NCI-H1092 (cell line): ENCODE data around the gene WDFY2.
A peak's percentile ranks its signal among the peaks of the same experiment; 100 is the strongest.

Experiments used
- DNase-seq: peaks from one replicate; lab custom pipeline; 2025; lab: John Stamatoyannopoulos, UW

The WDFY2 gene

DNA sequence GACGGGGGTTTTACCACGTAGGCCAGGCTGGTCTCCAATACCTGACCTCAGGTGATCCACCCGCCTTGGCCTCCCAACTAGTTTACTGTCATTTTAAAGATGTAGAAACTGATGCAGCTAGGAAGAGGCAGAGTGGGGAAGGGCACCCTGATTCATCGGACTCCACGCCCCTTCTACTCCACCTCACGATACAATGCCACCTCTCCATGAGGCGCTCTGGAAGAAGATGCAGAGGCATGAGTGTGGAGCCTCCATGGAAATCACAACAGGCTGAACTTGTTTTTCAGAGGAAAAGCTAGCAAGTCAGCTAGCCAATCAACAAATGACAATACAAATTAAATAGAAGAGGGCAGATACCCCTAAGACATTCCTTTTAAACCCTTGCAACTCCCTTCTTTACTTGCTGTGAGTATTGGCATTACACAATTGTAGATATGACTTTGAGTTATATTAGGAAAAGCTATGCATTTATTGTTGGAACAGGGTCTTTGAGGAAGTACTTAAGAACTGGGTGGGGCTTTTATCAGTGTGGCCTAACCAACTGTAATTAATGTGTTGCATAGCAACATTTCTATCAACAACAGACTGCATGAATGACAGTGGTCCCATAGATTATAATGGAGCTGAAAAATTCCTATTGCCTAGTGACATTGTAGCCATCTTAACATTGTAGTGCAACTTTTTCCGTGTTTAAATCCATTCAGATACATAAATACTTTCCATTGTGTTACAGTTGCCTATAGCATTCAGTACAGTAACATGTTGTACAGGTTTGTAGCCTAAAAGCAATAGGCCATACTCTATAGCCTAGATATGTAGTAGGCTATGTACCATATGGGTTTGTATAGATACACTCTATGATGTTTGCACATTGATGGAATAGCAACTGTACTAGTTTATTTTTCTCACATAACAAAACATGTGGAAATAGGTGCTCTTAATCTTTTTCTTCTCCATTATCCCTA, 17.6 kb downstream of the WDFY2 start:
- DNase-seq = no peak

DNA sequence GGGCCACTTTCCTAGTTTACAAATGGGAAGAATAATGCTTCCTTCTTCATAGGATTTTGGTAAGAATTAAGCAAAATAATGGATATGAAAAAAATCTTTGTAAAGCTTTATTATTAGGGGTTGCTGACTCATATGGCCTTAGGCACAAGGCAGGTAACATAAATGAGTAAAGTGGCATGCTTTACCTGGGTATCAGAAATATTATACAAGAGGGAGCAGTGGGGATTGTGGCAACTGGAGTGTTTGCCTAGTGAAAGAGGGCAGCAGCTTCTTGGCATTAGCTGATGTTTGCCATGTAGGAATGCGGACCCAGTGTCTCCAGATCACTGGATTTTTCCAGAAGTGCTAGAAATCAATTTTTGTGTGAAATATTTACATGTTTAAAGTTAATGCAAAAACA, 19.5 kb downstream of the WDFY2 start:
- no peak for DNase-seq

DNA sequence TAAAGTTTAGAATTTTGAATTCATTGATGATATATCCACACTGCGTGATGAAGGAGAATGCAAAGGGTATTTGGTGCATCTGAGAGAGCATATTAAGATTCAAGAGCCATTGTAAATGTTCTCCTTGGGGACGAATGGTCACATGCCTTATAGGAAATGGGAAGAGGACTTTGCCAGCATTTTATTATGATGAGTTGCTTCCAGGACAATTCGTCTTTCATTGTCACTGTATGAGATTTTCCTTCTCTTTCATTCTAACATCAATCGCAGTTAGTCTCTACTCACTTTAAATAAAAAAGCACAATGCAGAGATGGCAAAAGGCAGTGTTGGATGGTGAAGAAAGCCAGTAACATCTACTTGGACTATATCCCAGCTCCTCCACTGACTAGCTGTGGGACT, 21.4 kb downstream of the WDFY2 start:
- DNase-seq = no peak

DNA sequence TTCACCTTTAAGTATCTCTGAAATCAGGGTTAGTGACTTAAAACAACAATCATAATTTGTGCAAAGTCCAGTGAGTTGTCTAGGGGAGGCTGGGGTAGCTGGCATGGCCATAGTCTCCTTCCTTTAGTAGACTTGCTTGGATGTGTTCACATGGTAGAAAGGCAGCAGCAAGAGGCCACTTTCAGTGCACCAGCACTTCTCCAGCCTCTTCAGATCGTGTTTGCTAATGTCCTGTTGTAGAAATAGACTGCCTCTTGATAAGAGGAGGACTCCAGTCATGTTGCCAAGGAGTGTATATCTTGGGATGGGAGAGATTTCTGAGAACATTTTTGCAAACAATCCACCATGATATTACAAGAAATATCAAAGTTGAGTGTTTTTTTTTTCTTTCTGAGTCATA, 22.9 kb downstream of the WDFY2 start:
- no peak for DNase-seq

DNA sequence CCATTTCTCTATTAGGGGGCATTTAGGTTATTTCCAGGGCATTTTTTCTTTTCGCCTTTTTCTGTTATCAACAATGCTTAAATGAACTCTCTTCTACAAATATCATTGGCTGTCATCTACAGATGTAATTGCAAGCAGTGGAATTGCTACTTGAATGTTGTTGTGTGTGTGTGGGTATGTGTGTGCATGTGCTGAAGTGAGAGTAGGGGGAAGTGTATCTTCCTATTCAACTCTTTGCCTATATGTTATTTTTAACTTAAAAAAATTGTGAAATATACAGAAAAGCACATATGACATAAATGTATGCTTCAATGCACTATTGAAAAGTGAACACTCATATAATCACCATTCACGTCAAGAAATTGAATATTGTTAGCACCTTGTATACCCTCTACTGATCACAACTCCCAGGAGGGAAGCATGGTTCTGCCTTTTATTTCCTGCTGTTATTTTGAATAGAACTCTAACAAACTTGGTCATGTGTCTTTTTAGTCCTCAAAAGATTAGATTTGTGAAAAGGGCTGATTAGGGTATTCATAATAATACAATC, 24.7 kb downstream of the WDFY2 start:
- no peak for DNase-seq

DNA sequence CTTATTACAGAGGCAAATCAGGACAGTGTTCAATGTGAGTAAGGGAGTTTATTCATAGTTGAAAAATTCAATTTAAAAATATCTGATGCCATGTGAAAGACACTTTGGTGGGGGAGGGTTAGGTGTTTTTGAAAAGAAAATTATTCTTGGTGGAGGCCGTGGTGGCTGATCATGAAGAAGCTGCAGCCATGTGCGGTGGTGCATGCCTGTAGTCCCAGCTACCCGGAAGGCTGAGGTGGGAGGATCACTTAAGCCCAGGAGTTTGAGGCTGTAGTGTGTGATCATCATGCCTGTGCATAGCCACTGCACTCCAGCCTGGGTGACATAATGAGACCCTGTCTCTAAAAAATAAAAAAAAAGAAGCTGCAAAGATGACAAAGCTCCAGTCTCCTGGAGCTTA, 28.6 kb downstream of the WDFY2 start:
- DNase-seq = no peak

DNA sequence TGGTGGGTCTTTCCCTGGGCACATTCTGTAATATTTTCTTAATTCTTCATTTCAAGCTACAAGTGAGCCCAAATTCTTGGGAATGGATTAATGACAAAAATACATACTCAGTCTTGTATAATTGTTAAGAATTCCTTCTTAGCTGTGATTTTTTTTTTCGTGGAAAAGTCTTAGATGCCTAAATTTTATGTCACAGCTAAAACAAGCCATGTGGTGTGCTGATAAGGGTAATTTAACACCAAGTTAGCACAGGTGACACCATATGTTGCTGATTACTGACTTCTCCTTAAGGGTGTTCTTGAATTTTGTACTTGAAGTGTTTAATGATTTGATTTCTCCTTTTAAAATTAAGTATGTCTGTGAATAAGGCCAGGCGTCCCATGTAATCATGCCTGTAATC, 29.3 kb downstream of the WDFY2 start:
- no peak for DNase-seq

DNA sequence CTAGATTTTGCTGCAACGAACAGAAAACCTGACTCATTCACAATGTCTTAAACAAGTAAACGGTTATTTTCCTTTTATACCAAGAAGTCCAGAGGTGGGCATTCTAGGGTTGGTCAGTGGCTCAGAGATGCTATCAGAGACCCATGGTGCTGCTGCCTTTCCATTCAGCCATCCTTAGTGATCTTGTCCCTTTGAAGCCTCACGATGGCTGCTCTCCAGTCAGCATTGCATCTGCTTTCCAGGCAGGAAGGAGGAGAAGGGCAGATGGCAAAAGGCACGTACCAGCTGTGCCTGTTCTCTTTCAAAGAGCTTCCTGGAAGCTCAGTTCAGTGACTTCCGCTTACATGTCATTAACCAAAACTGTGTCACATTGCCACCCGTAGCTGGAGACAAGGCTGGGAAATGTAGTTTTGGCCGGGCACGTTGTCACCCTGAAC, 30.1 kb downstream of the WDFY2 start:
- DNase-seq = peak; percentile 46

DNA sequence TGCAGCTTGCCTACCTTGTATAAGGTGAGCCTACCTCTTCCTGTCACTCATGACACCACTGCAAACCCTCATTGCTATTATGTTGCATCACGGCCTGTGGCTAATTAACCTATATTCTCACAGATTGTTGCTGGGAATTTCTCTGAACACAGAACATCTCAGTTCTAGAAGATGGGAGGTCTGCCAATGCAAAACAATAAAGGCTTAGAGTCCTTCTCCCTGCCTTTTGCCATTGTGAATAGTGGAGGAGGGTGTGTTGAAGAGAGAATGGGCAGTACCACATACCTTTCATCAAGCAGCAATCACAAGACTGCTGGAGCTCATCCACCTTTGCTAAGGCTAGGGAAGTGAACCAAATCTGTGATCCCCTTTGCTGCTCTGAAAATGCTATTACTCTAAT, 34.4 kb downstream of the WDFY2 start:
- no peak for DNase-seq

DNA sequence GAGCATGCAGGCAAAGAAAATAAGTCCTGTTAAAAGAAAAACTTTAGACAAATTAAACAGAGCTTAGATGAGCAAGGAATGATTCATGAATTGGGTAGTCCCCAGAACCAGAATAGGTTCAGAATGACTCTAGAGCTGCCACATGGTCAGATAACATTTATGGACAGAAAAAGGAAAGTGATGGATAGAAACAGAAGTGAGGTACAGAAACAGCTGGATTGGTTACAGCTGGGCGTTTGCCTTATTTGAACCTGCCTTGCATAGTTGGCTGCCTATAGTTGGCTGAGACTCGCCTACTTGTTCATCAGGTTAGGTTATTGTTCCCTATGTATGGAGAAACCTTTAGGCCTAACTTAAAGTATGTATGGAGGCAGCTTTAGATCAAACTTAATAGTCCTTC, 35.4 kb downstream of the WDFY2 start:
- no peak for DNase-seq

DNA sequence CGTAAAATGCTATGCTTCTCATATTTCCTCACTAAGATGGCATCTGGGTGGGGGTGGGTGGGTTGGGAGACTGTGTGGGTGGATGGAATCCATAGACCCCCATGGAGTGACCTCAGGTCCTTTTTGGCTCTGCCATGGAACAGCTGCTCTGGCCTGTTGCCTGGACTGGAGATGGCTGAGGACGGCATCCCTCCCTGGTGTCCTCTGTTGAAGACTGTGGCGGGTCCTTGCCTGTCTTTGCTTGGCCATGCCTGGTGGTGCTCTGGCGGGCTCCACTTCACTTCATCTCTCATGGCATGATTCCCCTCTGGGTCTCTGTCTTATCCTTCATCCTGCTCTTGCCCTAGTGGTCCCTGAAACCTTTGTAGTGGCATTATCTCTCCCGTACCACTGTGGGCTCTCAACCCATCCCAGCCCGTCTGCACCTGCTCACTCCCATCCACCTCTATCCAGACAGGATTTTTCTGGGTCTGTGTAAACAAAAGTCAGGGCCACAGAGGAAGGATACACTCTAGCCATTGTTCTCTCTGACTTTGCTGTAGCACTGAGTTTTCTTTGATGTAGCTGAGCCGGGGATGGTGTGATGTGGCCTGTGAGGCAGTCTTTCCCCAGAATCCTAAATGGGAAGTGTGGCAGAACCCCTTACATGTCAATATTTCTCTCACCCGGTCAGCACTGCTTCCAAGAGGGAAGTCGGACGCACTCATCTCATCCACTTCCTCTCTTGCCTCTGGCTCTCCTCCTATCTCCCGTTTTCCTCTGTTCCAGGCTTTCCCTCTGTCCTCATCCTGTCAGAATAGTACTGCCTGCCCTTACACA, 36.1 kb downstream of the WDFY2 start:
- no peak for DNase-seq

DNA sequence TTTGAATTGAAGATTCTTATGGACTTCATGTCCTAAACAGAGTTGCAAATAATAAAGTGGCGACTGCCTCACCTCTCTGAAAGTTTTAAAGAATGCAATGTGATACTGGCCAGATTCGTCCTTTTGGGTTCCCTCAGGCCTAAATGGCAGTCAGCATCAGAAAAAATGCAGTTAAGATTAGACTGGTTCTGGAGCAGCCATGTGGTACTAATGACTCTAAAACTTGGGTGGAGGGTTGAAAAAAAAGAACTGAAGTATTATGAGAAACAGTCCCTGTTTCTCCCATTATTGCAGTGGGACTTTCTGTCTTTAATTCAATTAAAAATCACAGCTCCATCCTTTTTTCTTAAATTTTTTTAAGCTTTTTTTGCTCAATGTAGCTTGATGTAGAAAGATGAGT, 37.3 kb downstream of the WDFY2 start:
- DNase-seq = no peak

DNA sequence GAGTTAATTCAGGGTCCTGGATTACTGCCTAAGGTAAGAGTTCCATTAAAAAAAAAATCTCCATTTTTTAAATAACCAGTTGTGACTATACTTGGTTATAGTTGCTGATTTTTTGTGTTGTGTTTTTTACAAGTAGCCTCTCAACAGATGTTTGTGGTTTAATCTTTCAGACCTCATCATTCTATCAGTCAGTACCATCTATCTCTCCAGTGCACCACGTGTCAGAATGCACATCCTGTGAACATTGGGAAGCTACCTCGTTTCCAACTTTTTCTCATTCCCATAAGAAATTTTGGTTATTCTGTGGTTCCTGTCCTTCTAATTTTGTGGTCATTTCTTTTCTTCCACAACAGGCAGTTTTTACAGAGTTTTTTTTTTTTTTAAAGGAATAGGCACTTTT, 39.2 kb downstream of the WDFY2 start:
- no peak for DNase-seq

DNA sequence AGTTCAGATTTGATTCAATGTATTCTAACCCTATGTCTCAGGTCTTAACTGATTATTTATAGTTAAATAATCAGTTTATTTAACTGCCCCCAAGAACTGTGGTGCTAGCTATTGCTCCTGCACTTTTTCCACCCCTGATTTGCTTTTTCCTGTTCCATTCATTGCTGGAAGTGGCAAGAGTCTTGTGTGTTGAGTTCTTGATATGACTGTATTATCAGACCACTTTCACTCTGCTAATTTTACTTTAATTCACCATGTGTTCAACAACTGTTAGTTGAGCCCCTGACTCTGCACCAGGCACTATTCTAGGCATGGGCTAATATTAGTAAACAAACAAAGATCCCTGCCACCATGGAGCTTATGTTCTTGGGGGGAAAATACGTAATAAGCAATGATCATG, 39.9 kb downstream of the WDFY2 start:
- DNase-seq = no peak

DNA sequence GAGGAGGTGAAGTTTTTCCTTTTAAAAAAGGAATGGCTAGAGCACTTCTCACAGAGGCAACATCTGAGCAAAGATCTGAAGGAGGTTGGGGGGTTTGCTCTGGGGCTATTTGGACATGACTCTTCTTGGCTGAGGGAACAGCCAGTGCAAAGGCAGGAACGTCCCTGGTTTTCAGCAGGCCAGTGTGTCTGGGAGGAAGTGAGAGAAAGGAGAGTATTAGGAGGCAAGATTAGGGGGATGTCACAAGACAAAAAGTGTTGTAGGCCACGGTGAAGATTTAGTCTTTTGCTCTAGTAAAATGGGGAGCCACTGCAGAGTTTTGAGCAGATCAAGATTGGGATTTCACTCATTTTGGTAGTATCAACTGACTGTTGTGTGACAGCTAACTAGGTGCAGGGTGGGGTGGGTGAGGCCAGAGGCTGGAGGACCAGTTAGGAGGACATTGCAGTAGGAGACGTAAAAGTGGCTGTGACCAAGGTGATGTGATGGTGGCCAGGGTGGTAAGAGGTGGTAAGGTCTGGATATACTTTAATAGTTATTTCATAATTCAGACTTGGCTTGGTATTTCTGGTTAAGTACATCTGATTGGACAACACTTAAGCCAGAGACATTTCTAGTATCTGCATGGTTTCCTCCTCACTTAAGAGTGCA, 40.6 kb downstream of the WDFY2 start:
- DNase-seq = no peak

DNA sequence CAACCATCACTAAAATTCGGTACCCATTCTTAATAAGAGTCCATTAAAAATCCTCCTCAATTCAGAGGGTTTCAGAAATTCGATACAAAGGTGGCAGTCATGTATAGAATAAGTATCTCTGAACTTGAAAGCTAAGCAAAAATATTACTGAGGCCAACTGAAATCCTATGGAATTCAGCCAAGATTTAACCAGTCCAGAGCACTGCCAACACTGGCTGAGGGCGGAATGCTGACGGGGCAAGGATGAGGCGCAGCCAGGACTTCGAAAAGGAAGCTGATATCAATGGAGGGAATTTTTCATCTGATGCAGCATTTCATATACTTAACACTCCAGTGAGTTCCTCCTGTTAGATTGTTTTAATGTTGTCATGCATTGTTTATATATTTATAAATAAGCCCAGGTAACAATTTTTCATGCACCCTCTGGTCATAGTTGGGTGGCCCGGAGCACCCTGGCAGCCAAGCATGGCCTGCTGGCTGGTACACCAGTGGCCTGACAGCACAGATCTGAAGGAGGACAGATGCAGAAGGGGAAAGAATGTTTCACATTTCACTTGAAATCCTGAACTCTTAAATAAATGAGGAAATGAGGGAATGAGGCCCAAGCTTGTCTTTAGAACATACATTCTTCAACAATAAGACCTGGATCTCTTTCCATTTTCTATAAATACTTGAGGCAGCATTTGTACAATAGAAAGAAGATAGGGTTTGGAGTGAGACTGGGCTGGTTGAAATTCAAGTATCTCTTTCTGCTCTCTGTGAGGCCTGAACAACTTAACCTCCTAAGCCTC, 41.5 kb downstream of the WDFY2 start:
- no peak for DNase-seq

DNA sequence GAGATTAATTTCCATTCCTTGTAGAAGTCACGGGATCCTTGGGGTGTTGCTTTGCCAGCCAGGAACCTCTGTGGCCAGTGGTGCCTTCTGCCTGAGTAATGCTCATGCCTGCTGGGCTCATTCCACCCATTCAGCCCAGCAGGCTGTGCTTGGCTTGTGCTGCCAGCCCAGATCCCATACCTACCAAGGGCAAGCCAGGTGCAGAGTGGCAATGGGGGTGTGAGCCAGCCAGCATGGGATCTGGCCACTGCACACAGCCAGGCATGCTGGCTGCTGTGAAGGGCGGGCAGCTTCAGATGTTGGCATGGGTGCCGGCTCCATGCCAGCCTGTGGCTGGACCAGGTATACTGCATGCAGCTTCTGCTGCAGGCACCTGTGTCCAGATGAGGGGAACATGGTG, 42.5 kb downstream of the WDFY2 start:
- no peak for DNase-seq

DNA sequence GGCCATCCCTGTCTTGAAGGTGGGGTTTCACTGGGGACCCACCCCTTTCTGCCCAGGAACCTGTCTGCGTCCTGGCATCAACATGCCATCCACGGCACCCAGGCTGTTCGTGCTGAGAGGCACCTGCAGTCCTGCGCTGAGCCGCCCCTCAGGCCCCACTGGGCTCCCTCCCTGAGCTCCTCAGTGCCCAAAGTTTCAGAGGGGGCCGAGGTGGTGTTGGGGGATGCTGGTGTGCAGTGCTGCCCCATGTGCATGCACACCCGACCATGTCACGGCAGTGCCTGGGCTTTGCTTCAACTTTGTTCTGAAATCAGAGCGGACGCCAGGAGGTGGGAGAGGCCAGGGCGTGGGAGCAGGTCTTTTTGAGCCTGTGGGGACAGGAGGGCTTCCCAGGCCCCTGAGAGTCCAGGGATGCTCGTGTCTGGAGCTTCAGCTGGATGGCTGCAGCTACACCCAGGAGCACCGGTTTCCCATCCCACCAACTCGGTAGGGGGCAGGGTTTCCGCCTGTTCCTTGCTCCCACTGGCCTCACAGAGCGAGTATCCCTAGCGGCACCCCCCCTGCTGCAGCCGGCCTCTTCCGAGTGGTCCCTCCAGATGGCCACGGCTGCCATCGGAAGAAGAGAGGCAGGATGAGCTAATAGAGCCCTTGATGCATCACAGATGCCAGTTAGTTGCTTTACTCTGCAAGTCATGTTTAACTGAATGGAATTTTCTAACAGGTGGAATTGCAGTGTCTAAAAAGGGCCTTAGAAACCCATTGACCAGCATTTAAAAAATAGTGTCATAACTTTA, 44.0 kb downstream of the WDFY2 start:
- DNase-seq = no peak

DNA sequence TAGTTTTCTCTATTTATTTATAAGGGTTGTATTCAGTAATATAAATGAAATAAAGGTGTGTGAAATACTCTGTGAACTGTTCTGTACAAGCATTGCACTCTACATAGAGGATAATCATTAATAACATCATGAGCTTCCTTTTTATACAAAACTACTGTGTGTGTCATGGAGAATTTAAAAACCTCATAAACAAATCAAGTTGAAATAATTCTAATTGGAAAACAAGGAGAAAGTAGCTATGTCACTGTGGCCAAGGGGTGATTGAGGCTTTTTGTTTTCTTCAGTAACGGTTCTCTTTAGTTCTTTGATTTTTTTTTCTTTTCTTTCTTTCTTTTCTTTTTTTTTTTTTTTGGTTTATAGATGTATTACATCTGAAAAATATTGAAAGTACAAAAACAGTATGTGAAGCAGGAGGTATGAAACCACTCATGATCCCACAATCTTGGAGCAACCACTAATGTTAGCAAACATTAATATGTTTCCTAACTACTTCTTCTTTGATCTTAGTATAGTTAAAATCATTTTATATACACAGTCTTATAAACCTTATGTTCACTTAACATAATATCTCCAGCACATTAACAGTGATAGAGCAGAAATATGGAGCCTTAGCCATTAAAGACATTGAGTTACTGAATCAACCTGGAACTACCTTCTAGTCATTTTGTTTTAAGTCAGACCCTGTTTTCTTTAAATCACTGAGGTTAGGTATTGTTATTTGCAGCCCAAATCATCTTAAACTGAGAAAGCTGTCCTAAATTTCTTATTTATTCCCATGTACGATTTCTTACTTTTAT, 45.4 kb downstream of the WDFY2 start:
- no peak for DNase-seq

DNA sequence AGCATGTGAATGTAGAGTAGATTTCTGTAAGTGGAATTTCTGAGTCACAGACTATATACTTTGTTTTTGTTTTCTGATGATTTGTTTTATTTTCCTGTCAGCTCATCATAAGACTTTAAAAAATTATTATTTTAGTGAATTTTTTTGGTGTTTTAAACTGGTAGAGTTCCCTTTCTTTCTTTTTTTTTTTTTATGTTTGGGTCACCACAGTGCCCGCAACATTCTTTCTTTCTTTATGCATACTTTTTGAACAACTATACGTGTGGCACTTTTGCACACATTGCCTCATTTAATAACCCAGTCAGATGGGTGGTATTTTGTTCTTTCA, 46.0 kb downstream of the WDFY2 start:
- no peak for DNase-seq
